ENCODE results near the gene PIK3R5. TPM values are rescaled to one million over a fixed set of nuclear protein-coding genes. Genes with fewer than 3 reads are reported as not detected.

The PIK3R5 gene
- total RNA-seq, 1 donor from 2014 or later, result 2.0 TPM

- intact Hi-C loops (cut with DNase I), result no loop called here
- DNase-seq (ENCODE audit: low spot score), result no peak
Measured at GRCh38 chr17:8939496-8940334, 25.8 kb downstream of the PIK3R5 start.

- DNase-seq (ENCODE audit: low spot score), result no peak
Measured at GRCh38 chr17:8938933-8939332, 26.6 kb downstream of the PIK3R5 start.

GRCh38 chr17:8935191-8935590 lies 30.3 kb downstream of the PIK3R5 start:
- intact Hi-C loops (cut with DNase I), result no loop called here
- peak; percentile 90 for DNase-seq (ENCODE audit: low spot score)

More at GRCh38 chr17:8938933-8939332, 26.6 kb downstream of the PIK3R5 start:
- intact Hi-C loops (cut with DNase I), result no loop called here

- intact Hi-C loops (cut with DNase I), result no loop called here
- no peak for DNase-seq (ENCODE audit: low spot score)
Measured at GRCh38 chr17:8934346-8934745, 31.2 kb downstream of the PIK3R5 start.

GRCh38 chr17:8930649-8931048 lies 34.9 kb downstream of the PIK3R5 start:
- DNase-seq (ENCODE audit: low spot score), result no peak
- intact Hi-C loops (cut with DNase I), result no loop called here

- DNase-seq (ENCODE audit: low spot score), result no peak
- intact Hi-C loops (cut with DNase I), result no loop called here
Measured at GRCh38 chr17:8928347-8928746, 37.2 kb downstream of the PIK3R5 start.

- intact Hi-C loops (cut with DNase I), result no loop called here
- DNase-seq (ENCODE audit: low spot score), result no peak
Measured at GRCh38 chr17:8927395-8927794, 38.1 kb downstream of the PIK3R5 start.

- intact Hi-C loops (cut with DNase I), result no loop called here
- DNase-seq (ENCODE audit: low spot score), result no peak
Measured at GRCh38 chr17:8925808-8926207, 39.7 kb downstream of the PIK3R5 start.

GRCh38 chr17:8925141-8925540 lies 40.4 kb downstream of the PIK3R5 start:
- DNase-seq (ENCODE audit: low spot score), result no peak
- intact Hi-C loops (cut with DNase I), result no loop called here

- intact Hi-C loops (cut with DNase I), result no loop called here
- DNase-seq (ENCODE audit: low spot score), result no peak
Measured at GRCh38 chr17:8924595-8924994, 40.9 kb downstream of the PIK3R5 start.

- no peak for DNase-seq (ENCODE audit: low spot score)
- intact Hi-C loops (cut with DNase I), result no loop called here
Measured at GRCh38 chr17:8923762-8924161, 41.7 kb downstream of the PIK3R5 start.

GRCh38 chr17:8922928-8923327 lies 42.6 kb downstream of the PIK3R5 start:
- intact Hi-C loops (cut with DNase I), result no loop called here
- DNase-seq (ENCODE audit: low spot score), result no peak

GRCh38 chr17:8922451-8922850 lies 43.1 kb downstream of the PIK3R5 start:
- intact Hi-C loops (cut with DNase I), result no loop called here
- no peak for DNase-seq (ENCODE audit: low spot score)

- intact Hi-C loops (cut with DNase I), result no loop called here
- no peak for DNase-seq (ENCODE audit: low spot score)
Measured at GRCh38 chr17:8921147-8921546, 44.4 kb downstream of the PIK3R5 start.

- DNase-seq (ENCODE audit: low spot score), result no peak
- intact Hi-C loops (cut with DNase I), result no loop called here
Measured at GRCh38 chr17:8918807-8919465, 46.6 kb downstream of the PIK3R5 start.

GRCh38 chr17:8916466-8916865 lies 49.0 kb downstream of the PIK3R5 start:
- no peak for DNase-seq (ENCODE audit: low spot score)
- intact Hi-C loops (cut with DNase I), result no loop called here

GRCh38 chr17:8914554-8914953 lies 51.0 kb downstream of the PIK3R5 start:
- DNase-seq (ENCODE audit: low spot score), result no peak
- intact Hi-C loops (cut with DNase I), result no loop called here

GRCh38 chr17:8913879-8914278 lies 51.6 kb downstream of the PIK3R5 start:
- intact Hi-C loops (cut with DNase I), result no loop called here
- no peak for DNase-seq (ENCODE audit: low spot score)

GRCh38 chr17:8913091-8913490 lies 52.4 kb downstream of the PIK3R5 start:
- DNase-seq (ENCODE audit: low spot score), result no peak
- intact Hi-C loops (cut with DNase I), result no loop called here

- intact Hi-C loops (cut with DNase I), result no loop called here
- DNase-seq (ENCODE audit: low spot score), result no peak
Measured at GRCh38 chr17:8912084-8912981, 53.2 kb downstream of the PIK3R5 start.
